Spleen (tissue), 7 donors: ENCODE results near the gene EEF1G.

ENCODE experiments used
- POLR2A ChIP-seq, 3 donors: fragments of 450-650 bp; IDR thresholded peaks; one replicate each; pipeline ENCODE4 v1.5.1; 2017; ENCODE audit warnings: antibody characterized with exemption in 3 of 3, mild to moderate bottlenecking in 1 of 3
- TF ChIP-seq, protein P1 (sequence below), 11 experiments: fragments of 200-600 bp in 7 of 11; fragments of 450-650 bp in 4 of 11; sonication (generic) in 4 of 11; IDR thresholded peaks in 8 of 11; conservative IDR thresholded peaks in 3 of 11; 1 replicate in 7 of 11; 2 replicates in 4 of 11; pipeline versions ENCODE4 v1.4.0 to v1.8.0; 2016 to 2021; ENCODE audit warnings: antibody characterized with exemption in 11 of 11, inconsistent platforms in 4 of 11, mild to moderate bottlenecking in 1 of 11
- donor health status: DM: no; HTN: no; CAD: no; lungs with moderate emphysema.
- donor health status: DM: no; HTN: no; CAD: no.
- donor health status: DM: no; HTN: no; CAD: no.

DNA sequence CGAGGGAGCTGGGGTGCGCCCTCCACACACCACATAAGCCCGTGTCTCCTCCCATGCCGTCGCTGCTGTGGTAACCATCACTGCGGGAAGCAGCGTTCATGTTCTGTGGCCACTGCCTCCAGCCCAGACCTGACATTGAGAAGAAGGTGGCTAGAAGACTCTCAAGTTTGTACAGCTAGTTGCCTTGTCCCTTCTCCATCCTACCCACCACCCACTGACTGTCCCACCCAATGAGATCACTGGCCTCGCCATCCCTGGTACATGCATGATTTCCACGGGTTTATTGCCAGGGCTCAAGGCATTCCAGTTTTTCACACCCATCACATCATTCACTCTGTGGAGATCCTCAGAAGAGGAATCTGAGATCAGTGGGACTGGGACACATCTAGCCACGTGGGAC lies 60.1 kb downstream of the EEF1G start:
- TF ChIP-seq, protein P1, sequence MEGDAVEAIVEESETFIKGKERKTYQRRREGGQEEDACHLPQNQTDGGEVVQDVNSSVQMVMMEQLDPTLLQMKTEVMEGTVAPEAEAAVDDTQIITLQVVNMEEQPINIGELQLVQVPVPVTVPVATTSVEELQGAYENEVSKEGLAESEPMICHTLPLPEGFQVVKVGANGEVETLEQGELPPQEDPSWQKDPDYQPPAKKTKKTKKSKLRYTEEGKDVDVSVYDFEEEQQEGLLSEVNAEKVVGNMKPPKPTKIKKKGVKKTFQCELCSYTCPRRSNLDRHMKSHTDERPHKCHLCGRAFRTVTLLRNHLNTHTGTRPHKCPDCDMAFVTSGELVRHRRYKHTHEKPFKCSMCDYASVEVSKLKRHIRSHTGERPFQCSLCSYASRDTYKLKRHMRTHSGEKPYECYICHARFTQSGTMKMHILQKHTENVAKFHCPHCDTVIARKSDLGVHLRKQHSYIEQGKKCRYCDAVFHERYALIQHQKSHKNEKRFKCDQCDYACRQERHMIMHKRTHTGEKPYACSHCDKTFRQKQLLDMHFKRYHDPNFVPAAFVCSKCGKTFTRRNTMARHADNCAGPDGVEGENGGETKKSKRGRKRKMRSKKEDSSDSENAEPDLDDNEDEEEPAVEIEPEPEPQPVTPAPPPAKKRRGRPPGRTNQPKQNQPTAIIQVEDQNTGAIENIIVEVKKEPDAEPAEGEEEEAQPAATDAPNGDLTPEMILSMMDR (IDR thresholded peaks at IDR 0.05 in 8 of 11, conservative IDR thresholded peaks at IDR 0.05 in 3 of 11), result no peak
- TF ChIP-seq POLR2A (IDR thresholded peaks at IDR 0.05), result no peak
